CD14-positive monocyte (primary cell): ENCODE measurements around the gene LMNTD2. TPM values are rescaled to one million over a fixed set of nuclear protein-coding genes. Genes with fewer than 3 reads are reported as not detected.

Source experiments
- DNase-seq, 3 donors: peaks; one replicate each; pipeline ENCODE4 v3.0.0-alpha.2; 2011 to 2022
- H2AFZ ChIP-seq: 2 replicates; pipeline ENCODE4 v1.6.0; 2012; ENCODE audit warnings: mild to moderate bottlenecking, low read depth, low read length, inconsistent platforms; ENCODE audit not compliant: insufficient read depth, poor library complexity, severe bottlenecking
- H3K27ac ChIP-seq, 2 donors: 1 replicate in 1 of 2; 2 replicates in 1 of 2; pipeline ENCODE4 v1.5.1; 2012 to 2013; ENCODE audit warnings: low read length in 2 of 2, control low read depth in 1 of 2, inconsistent platforms in 1 of 2, low read depth in 1 of 2, mild to moderate bottlenecking in 1 of 2
- H3K27me3 ChIP-seq, 2 donors: one replicate each; pipeline versions ENCODE4 v1.6.0 to v1.6.1; 2011 to 2013; ENCODE audit warnings: low read length in 2 of 2; ENCODE audit not compliant: control insufficient read depth in 2 of 2, insufficient read depth in 2 of 2
- H3K36me3 ChIP-seq, 2 donors: replicated peaks in 1 of 2; 1 replicate in 1 of 2; 2 replicates in 1 of 2; pipeline versions ENCODE4 v1.5.1 to v1.6.1; 2012 to 2013; ENCODE audit warnings: low read length in 2 of 2, control low read depth in 1 of 2, inconsistent platforms in 1 of 2, mild to moderate bottlenecking in 1 of 2; ENCODE audit not compliant: insufficient read depth in 2 of 2, control insufficient read depth in 1 of 2
- H3K4me1 ChIP-seq, 2 donors: 1 replicate in 1 of 2; 2 replicates in 1 of 2; pipeline versions ENCODE4 v1.5.1 to v1.6.1; 2012 to 2013; ENCODE audit warnings: low read length in 2 of 2, control low read depth in 1 of 2, inconsistent platforms in 1 of 2, mild to moderate bottlenecking in 1 of 2, moderate library complexity in 1 of 2; ENCODE audit not compliant: insufficient read depth in 2 of 2, control insufficient read depth in 1 of 2
- H3K4me2 ChIP-seq: replicated peaks from 2 replicates; pipeline ENCODE3; 2012; ENCODE audit warnings: low read length, moderate library complexity, mild to moderate bottlenecking; ENCODE audit not compliant: poor library complexity, severe bottlenecking; ENCODE audit errors: extremely low read depth
- H3K4me3 ChIP-seq, 3 experiments: fragments of 200-600 bp in 1 of 3; sonication (generic) in 1 of 3; replicated peaks in 1 of 3; 1 replicate in 2 of 3; 2 replicates in 1 of 3; pipeline ENCODE4 v1.5.1; 2011 to 2013; ENCODE audit warnings: low read length in 3 of 3, mild to moderate bottlenecking in 3 of 3, control low read depth in 2 of 3, low read depth in 2 of 3, inconsistent platforms in 1 of 3, moderate library complexity in 1 of 3
- H3K79me2 ChIP-seq: 2 replicates; pipeline ENCODE4 v1.6.0; 2012; ENCODE audit warnings: mild to moderate bottlenecking, control low read depth, inconsistent platforms, low read length, moderate library complexity; ENCODE audit not compliant: insufficient read depth
- H3K9ac ChIP-seq: 2 replicates; pipeline ENCODE4 v1.6.0; 2017; ENCODE audit warnings: low read length, mild to moderate bottlenecking; ENCODE audit not compliant: insufficient read depth, poor library complexity, severe bottlenecking
- H3K9me3 ChIP-seq, 2 donors: replicated peaks in 1 of 2; 1 replicate in 1 of 2; 2 replicates in 1 of 2; pipeline versions ENCODE4 v1.5.1 to v1.6.1; 2012 to 2013; ENCODE audit warnings: low read length in 2 of 2, control low read depth in 1 of 2; ENCODE audit not compliant: control insufficient read depth in 1 of 2, insufficient read depth in 1 of 2
- H4K20me1 ChIP-seq: 2 replicates; pipeline ENCODE4 v1.6.0; 2012; ENCODE audit warnings: mild to moderate bottlenecking, low read length, control low read depth, moderate library complexity; ENCODE audit not compliant: insufficient read depth
- H3K27ac Mint-ChIP-seq, 7 donors: one replicate each; pipeline ENCODE4 v1.8.0; 2020; ENCODE audit warnings: mild to moderate bottlenecking in 7 of 7, mixed read lengths in 7 of 7, moderate library complexity in 6 of 7, inconsistent platforms in 2 of 7
- H3K27me3 Mint-ChIP-seq, 3 donors: one replicate each; pipeline ENCODE4 v1.8.0; 2021 to 2022; ENCODE audit warnings: low read depth in 3 of 3, mild to moderate bottlenecking in 3 of 3, mixed read lengths in 3 of 3, moderate library complexity in 3 of 3, inconsistent platforms in 1 of 3
- H3K36me3 Mint-ChIP-seq, 2 donors: one replicate each; pipeline ENCODE4 v1.8.0; 2020; ENCODE audit warnings: mixed read lengths in 2 of 2, inconsistent platforms in 1 of 2, mild to moderate bottlenecking in 1 of 2
- H3K4me1 Mint-ChIP-seq: one replicate; pipeline ENCODE4 v1.8.0; 2020; ENCODE audit warnings: mild to moderate bottlenecking, mixed read lengths
- H3K4me3 Mint-ChIP-seq, 2 donors: one replicate each; pipeline ENCODE4 v1.8.0; 2020; ENCODE audit warnings: mild to moderate bottlenecking in 2 of 2, mixed read lengths in 2 of 2, moderate library complexity in 1 of 2
- H3K9me3 Mint-ChIP-seq, 7 donors: one replicate each; pipeline ENCODE4 v1.8.0; 2020 to 2022; ENCODE audit warnings: mixed read lengths in 7 of 7, mild to moderate bottlenecking in 6 of 7, moderate library complexity in 6 of 7, inconsistent platforms in 2 of 7
- CTCF ChIP-seq: fragments of 200-600 bp; IDR thresholded peaks from one replicate; pipeline ENCODE4 v1.8.0; 2022; ENCODE audit warnings: antibody characterized with exemption, mild to moderate bottlenecking
- WGBS: methylation state at CpG from one replicate; pipeline ENCODE4 v1.1.5; 2013; ENCODE audit warnings: missing lambda C conversion rate; ENCODE audit not compliant: insufficient coverage; 5-methylcytosine and 5-hydroxymethylcytosine counted together
- intact Hi-C, 2 donors: fragments of 100-400 bp; cut with micrococcal nuclease; formaldehyde crosslinking; loops; one replicate each; pipeline versions ENCODE4 v1.15.0 to v1.15.1; 2023
- polyA plus RNA-seq, 3 donors: library from polyadenylated mRNA; depleted of rRNA in 1 of 3; unstranded in 2 of 3; stranded (reverse) in 1 of 3; fragments of 300-500 nt in 2 of 3; fragments of >200 nt in 1 of 3; fragmentation: Illumina TruSeq in 2 of 3; gene quantifications; 1 replicate in 2 of 3; 2 replicates in 1 of 3; pipeline ENCODE4 v1.2.3, GENCODE V29; 2012 to 2021

LMNTD2 gene
- polyA plus RNA-seq, 3 donors = 0.67 to 10.6 (median 1.2) TPM

GRCh38 chr11:578276-579035 lies 17.9 kb upstream of the LMNTD2 start:
- TF ChIP-seq CTCF = no peak
- peak overlapping the region in 1 of 3 experiments; percentile 91 for H3K4me3 ChIP-seq
- peaks cover 0 to 3% of the 10 kb centered on the region in 2 donors for H3K9me3 ChIP-seq
- no peak for DNase-seq
- H4K20me1 ChIP-seq = peaks cover 62% of the 10 kb centered on the region
- H3K4me1 ChIP-seq = peaks cover 22 to 40% of the 10 kb centered on the region in 2 donors
- Mint-ChIP-seq H3K4me3 (no peak overlapping the region), H3K27me3 (peaks cover 14 to 19% (median 14%) of the 10 kb centered on the region in 3 donors), H3K9me3 (peaks cover 0 to 11% (median 3%) of the 10 kb centered on the region in 7 donors), H3K27ac (peak overlapping the region in 3 of 7 donors; percentile 6 to 57 (median 30)), H3K4me1 (peaks cover 37% of the 10 kb centered on the region), H3K36me3 (peaks cover 28 to 29% of the 10 kb centered on the region in 2 donors)
- peaks cover 65% of the 10 kb centered on the region for H3K79me2 ChIP-seq
- peak overlapping the region; percentile 27 for H3K9ac ChIP-seq
- H3K36me3 ChIP-seq = peaks cover 18 to 20% of the 10 kb centered on the region in 2 donors
- peak overlapping the region in 1 of 2 donors; percentile 87 for H3K27ac ChIP-seq
- WGBS = 88% methylated on average over 18 of the region's 21 CpGs
- H3K4me2 ChIP-seq = peak overlapping the region; percentile 98
- intact Hi-C loops = loop anchor here (5.0 kb wide), 2 partner anchors 34 to 71 kb away; partner anchors contain the start of gene RNH1 (in 1 of the 2)
- peaks cover 8 to 18% of the 10 kb centered on the region in 2 donors for H3K27me3 ChIP-seq
- H2AFZ ChIP-seq = no peak overlapping the region

- peaks cover 22 to 40% of the 10 kb centered on the region in 2 donors for H3K4me1 ChIP-seq
- H3K27ac ChIP-seq = peak overlapping the region in 1 of 2 donors; percentile 87
- peak overlapping the region; percentile 79 to 91 (median 79) for H3K4me3 ChIP-seq
- peaks cover 22 to 28% (median 22%) of the 10 kb centered on the region in 3 donors for H3K27me3 Mint-ChIP-seq
- H3K9me3 ChIP-seq = peaks cover 0 to 3% of the 10 kb centered on the region in 2 donors
- H3K36me3 Mint-ChIP-seq = peaks cover 19 to 22% of the 10 kb centered on the region in 2 donors
- no peak for DNase-seq
- peak overlapping the region; percentile 98 for H3K4me2 ChIP-seq
- intact Hi-C loops = loop anchor here (2.0 to 5.0 kb wide), 3 partner anchors 17 to 70 kb away; partner anchors contain the start of genes LMNTD2 (in 1 of the 2), RASSF7 (in 1 of the 2) and RNH1 (in 1 of the 2)
- TF ChIP-seq CTCF = no peak
- peak overlapping the region; percentile 85 to 89 for H3K4me3 Mint-ChIP-seq
- peaks cover 56% of the 10 kb centered on the region for H3K79me2 ChIP-seq
- peak overlapping the region; percentile 81 for H3K9ac ChIP-seq
- H3K36me3 ChIP-seq = peaks cover 11 to 15% of the 10 kb centered on the region in 2 donors
- peaks cover 37% of the 10 kb centered on the region for H3K4me1 Mint-ChIP-seq
- H3K27ac Mint-ChIP-seq = peak overlapping the region in 5 of 7 donors; percentile 58 to 83 (median 76)
- peaks cover 8 to 23% of the 10 kb centered on the region in 2 donors for H3K27me3 ChIP-seq
- H3K9me3 Mint-ChIP-seq = peaks cover 0 to 11% (median 3%) of the 10 kb centered on the region in 7 donors
- 72% methylated on average over 6 of the region's 6 CpGs for WGBS
- H2AFZ ChIP-seq = no peak overlapping the region
- peaks cover 57% of the 10 kb centered on the region for H4K20me1 ChIP-seq
Observed at GRCh38 chr11:577611-577894, 17.0 kb upstream of the LMNTD2 start.
